NOMO-1 treated with dmso at 0.1 percent for 144 hours (cell line): ENCODE results near the gene UBAP2.
A peak's percentile ranks its signal among the peaks of the same experiment; 100 is the strongest.

ENCODE experiments used
- DNase-seq: peaks from one replicate; lab custom pipeline; 2025; ENCODE audit not compliant: unreplicated experiment; lab: John Stamatoyannopoulos, UW

UBAP2 gene

DNA sequence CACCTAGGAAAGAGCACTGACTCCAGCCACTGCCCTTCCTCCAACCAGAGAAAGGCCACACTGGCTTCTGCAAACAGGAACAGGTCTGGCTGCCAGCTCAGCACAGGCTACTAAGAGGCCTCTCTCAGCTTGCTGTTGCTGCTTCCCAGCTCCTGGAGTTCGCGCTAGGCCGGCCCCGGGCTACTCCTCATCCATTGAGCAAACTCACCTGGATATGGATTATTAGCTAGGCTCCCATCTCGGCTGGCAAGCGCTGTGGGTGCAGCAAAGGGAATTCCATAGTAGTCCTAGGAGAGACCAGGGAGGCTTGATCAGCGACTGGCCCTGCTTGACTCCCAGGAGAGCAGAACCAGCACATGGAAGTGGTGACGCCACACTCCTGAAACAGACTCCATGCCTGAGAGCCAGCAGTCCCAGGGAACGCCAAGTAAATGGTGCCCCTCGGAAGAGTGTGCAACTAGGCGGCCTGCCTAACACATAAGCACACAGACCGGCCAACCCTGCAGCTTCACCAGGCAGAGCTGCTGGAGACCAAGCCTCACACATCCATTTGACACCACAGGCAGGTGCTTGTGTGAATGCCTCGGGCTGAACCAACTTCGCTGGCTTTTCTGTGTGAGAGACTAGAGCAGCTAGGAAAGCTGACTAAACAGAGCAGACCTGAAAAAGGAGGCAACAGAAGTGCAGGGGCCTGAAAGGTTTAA, 124.5 kb downstream of the UBAP2 start:
- DNase-seq: no peak

DNA sequence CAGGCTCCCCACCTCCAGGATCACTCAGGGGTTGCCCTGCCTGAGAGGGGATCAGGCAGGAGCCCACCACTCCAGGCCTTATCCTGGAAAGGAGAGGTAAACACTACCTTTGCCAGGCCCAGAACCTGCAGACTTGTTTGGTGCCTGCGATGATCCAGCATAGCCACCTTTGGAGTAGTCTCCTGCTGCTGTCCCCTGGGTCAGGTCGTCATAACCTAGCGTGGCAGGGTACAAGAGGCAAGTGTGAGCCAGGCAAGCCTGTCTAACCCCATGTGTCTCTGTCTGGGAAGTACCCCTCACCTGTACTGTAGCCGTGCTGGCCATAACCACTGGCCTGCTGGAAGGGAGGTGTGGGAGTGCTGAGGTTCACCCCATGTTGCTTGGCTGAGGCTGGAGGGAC, 125.6 kb downstream of the UBAP2 start:
- no peak for DNase-seq

DNA sequence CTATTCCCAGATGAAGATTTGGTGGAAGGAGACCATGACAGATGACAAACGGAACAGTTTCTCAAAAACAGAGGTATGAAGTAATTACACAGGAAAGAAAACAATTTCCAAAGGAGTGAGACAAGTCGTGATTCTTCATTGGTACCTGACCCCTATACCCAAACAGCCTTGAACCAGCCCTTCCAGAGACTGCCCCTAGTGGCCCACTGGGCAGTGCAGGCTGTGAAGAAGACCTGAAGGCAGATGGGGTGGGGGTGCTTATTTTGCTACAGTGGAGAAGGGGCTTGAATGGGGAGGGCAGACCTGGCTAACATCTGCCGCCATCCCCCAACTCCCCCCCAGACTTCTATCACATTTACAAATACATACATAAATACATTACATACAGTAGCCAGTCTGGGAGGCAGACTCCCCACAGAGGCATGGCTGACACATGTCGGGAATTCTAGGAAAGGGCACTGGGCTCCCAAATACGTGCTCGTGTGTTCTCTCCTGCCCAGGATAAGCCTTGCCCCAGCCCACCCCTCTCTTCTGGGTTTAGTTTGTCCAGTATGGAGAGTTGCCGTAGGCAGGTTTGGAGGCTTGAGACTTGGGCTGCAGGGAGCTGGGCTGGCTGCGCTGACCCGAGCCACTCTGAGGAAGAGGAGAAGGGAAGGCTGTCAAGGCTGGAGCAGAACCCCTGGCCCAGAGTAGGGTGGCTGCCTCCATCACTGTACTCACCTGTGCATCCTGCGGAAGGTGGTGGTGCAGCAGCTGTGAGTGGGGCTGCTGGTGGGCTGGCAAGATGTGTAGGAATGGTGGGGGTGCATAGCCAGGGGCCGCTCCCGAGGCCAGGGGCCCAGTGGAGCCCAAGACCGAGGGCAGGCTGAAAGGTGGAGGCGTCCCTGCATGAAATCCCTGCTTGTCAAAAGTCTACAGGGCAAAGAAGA, 126.5 kb downstream of the UBAP2 start:
- peak; percentile 9 for DNase-seq

DNA sequence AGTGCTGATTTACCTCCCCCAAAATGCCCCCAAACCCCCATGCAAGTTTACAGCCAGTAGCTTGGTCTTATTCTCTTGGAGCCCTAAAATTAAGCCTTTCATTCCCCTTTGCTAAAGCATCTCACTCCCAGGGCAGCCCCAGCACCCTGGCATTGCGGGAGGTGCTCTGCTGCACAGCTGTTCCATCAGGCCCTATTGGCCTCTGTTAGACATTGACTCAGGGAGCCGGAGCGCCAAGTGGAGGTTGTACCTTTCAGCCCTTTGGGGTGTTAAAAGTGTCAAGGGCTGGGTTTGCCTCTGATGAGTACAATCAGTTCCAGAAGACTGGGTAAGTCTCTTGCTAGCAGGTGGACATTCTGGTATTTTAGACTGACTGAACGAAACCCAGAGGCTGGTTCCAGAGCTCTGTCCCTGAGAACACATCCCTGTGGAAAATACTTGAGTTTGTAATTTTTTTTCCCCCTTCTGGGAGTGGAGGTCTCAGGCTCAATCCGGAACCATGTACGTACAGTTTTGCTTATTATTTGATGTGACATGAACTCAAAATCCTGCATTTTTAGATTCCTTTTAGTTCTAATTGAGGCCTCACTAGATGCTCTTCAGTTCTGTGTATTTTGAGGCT, 129.3 kb downstream of the UBAP2 start:
- DNase-seq: no peak

DNA sequence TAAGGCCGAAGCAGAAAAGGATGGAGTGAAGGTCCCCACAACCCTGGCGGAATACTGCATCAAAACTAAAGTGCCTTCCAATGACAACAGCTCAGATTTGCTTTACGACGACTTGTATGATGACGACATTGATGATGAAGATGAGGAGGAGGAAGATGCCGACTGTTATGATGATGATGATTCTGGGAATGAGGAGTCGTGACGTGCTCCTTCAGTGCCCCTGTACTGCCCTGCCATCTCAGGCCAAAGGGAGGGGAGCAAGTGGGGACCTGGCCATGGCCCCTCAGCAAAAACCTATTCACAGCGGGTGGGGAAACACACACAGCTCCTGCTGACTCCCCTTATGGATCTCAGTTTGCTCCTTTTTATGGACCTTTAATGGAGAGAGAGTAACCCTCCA, 131.7 kb downstream of the UBAP2 start:
- no peak for DNase-seq

DNA sequence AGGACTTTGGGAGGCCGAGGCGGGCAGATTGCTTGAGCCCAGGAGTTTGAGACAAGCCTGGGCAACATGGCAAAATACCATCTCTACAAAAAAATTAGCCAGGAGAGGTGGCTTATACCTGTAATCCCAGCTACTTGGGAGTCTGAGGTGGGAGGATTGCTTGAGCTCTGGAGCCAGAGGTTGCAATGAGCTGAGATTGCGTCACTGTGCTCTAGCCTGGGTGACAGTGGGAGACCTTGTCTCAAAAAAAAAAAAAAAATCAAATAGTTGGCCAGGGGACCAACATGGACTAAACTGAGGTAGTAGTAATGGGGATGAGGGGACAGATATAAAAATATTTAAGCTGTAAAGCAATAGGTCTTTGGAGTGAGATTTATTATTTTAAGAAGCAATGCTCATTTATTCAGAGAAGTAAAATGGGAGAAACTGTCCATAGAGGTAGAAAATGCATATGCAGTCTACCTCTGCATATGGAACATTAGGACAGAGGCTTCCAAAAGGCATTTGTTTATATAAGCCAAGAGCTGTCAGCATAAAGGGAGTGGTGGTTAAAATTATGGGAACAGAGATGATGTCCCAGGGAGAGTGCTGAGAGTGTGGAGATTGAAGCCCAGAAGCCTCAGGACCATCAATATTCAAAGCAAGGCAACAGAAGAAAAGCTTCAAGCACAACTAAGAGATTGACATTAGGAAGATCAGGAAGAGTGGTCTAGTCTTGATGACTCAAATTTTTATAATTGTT, 133.6 kb downstream of the UBAP2 start:
- no peak for DNase-seq

DNA sequence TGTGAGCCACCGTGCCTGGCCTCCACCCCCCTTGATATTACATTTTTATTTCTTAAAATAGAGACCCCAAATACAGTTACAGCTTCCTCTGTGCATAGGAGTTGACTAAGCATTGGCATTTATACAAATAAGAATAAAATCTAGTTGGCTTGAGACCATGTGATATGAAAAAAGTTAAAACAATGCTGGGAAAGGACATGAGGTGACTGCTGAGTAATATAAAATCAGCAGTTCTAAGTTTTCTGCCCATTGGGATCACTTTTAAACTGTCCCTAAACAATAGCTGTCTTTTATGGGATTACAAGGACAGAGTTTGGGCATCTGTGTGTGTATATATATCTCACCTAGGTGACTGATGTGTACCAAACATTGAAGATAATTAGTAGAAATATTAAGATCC, 135.1 kb downstream of the UBAP2 start:
- DNase-seq: no peak

DNA sequence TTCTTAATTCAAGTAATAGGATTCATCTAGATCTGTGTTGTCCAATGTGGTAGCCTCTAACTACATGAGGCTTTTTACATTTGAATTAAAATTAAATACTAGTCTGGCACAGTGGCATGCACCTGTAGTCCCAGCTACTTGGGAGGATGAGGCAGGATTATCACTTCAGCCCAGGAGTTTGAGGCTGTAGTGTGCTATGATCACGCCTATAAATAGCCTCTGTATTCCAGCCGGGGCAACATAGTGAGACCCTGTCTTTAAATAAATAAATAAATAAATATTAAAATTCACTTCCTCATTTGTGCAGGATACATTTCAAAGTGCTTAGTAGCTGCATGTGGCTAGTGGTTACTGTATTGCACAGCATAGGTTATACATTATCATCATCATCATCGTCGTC, 139.9 kb downstream of the UBAP2 start:
- no peak for DNase-seq

DNA sequence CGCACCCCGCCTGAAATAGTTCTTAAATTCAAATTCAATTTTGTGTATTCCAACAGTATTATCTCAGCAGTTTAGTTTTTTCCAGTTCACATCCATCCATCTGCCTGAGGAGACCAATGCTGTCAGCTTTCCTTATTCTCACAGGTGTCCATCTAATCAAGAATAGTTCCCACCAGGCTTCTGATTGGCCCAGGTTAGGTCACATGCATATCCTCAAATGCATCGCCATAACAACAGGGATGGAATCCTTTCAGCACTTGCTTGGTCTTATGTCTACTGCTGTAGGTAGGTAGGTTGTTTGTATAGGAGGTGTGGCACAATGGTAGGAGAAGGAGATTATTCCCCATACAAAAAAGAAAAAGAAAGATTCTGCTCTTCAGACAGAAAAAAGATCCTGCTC, 140.6 kb downstream of the UBAP2 start:
- DNase-seq: no peak

DNA sequence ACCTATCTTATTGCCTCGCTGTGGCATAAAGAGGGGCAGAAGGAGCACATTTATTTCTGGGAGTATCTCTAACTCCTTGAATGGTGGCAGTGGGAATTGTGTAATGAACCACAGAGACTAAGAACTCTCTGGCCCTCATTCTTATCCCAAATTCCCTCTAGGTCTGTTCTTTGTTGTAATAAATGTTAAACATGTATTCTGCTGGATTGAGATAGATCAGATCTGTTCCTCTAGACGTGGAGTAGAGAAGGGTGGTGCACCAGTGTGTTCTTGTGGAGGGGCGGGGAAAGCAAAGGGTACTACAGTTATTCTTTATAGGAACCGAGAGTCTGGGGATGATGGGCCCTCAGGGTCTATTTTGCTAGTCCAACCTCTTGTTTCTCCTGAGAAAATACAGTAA, 141.3 kb downstream of the UBAP2 start:
- no peak for DNase-seq

DNA sequence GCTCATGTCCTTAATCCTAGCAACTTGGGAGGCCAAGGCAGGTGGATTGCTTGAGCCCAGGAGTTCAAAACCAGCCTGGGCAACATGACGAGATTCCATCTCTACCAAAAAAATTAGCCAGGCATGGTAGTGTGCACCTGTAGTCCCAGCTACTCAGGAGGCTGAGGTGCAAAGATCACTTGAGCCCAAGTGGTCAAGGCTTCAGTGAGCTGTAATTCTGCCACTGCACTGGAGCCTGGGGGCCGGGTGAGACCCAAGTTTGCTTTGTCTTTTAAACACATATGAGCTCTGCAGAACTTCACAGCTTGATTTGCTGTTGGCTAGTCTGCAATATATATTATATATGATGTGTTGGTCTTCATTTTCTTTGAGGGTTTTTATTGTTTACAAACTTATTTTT, 141.9 kb downstream of the UBAP2 start:
- no peak for DNase-seq

DNA sequence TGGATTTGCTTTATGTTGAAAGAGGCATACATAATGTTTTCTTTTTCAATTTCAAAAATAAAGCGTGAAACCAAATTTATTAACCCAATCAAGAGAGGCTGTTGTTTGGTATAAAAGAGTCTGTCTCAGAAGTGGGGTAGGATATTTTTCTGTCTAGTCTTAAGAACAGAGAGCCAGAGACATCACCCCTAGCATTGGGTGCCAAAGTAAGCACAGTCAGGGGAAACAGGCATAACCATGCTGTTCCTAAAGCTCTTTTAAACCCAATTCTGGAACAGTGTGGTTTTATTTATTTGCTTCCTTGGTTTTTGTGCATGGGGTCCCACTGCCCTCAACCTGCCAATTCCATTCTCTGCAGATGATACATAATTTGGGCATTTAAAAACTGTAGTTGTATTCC, 143.6 kb downstream of the UBAP2 start:
- no peak for DNase-seq

DNA sequence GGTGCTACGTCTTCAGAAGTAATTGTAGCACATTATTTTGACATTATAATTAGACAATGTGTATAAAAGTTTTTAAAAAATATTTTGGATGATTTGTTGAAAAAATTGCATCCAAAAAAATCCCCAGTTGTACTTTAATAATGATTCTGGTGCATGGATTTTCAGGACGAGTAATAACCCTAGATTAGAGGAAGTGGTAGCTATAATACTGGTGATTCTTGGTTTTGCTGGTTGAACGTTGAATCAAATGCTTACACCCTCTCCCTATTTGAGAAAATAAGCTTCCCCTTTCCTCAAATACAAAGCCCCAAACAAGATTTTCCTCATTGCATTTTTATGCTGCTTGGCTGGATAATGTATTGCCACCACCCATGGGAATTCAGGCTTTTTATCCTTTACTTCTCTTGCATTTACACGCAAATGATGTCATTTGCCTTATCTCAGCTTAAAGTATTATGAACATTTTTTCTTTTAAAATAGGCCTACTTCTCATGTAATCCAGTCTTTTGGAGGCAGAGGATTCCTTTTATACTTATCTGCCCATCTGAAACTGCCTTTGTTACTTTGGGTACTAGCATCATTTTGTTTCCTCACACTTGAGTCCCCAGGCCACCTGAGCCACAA, 145.4 kb downstream of the UBAP2 start:
- peak; percentile 21 for DNase-seq

DNA sequence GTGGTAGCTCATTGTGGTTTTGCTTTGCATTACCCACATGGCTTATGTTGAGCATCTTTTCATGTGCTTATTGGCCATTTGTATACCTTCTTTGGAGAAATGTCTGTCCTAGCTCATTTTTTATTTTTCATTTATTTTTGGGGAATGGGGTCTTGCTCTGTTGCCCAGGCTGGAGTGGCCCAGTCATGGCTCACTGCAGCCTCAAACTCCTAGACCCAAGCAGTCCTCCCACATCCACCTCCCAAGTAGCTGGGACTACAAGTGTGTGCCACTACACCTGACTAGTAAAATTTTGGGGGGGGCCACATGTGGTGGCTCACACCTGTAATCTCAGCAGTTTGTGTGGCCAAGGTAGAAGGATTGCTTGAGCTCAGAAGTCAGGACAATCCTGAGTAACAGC, 154.4 kb downstream of the UBAP2 start:
- no peak for DNase-seq

DNA sequence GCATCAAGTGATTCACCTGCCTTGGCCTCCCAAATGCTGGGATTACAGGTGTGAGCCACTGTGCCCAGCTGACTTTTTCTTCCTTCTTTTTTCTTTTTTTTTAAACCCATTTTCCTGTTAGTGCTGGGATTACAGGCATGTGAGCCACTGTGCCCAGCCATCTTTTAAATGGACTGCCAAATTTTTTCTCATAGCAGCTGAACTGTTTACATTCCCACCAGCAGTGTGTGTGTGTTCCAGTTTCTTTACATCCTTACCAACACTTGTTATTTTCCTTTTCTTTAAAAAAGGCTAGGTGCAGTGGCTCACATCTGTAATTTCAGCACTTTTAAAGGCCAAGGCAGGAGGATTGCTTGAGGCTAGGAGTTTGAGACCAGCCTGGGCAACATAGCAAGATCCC, 154.8 kb downstream of the UBAP2 start:
- DNase-seq: no peak

DNA sequence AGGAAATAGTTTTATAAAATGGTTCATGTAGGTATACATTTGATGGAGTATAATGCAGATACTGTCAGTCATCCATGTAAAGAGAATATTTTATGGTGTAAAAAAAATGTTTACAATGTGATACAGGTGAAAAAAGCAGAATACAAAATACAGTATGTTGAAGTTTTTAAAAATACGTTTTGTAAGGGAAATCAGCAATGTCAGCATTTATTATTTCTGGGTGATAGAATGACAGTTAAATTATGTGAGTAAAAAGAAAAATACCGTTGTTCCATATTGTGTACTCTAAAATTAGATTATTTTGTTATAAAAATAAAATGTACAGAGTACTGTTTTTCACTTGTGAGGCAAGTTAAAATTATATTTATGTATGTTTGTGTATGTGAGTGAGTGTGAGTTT, 162.7 kb downstream of the UBAP2 start:
- DNase-seq: no peak

DNA sequence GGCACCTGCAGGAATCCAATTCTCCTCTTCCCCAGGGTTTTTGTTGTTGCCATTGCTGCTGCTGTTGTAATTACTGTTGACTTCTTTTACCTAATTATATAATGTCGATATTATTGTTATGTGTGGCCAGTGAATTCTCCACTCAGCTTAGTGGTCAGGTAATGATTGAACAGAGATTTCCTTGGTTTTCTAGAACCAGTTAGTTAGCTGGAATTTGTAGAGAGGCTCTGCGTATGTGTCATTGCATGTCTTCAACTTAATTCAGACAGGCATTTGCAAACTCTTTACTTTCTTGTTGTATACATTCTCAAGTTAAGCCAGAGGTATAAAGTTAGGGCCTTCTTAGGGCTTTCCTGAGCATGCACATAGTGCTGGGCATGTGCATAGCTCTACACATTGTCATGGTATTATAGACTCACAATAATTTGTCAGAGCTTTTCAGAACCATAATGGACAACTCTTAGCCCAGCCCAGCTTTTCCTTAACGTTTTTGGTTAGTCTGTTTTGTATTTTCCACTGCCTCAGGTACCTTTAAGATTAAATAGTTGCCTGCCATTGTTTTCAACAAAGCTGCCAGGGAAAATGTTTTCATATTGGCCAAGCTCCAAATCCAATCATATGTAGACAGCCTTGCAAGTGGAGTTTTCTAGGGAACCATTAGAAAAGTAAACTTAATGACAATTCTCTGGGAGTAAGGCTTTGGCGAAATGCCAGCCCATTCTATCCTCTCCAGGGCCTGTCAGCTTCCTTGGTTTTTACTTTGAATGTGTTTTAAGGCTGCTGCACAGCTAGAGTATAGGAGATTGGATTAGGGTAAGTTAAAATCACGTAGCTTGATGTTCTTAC, 163.6 kb downstream of the UBAP2 start:
- DNase-seq: no peak

DNA sequence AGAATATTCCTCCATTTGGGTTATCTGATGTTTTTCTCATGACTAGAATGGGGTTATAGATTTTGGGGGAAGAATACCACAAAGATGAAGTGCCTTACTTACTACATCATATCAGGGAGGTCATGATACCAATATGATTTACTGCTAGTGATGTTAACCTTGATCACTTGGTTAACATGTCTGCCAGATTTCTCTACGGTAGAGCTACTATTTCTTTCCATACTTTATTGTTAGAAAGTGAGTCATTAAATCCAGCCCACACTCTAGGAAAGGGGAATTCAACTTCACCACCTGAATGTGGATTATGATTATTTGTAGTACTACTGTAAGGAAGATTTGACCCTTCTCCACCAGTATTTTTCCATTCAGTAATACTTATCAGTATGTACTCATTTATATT, 167.1 kb downstream of the UBAP2 start:
- DNase-seq: no peak

DNA sequence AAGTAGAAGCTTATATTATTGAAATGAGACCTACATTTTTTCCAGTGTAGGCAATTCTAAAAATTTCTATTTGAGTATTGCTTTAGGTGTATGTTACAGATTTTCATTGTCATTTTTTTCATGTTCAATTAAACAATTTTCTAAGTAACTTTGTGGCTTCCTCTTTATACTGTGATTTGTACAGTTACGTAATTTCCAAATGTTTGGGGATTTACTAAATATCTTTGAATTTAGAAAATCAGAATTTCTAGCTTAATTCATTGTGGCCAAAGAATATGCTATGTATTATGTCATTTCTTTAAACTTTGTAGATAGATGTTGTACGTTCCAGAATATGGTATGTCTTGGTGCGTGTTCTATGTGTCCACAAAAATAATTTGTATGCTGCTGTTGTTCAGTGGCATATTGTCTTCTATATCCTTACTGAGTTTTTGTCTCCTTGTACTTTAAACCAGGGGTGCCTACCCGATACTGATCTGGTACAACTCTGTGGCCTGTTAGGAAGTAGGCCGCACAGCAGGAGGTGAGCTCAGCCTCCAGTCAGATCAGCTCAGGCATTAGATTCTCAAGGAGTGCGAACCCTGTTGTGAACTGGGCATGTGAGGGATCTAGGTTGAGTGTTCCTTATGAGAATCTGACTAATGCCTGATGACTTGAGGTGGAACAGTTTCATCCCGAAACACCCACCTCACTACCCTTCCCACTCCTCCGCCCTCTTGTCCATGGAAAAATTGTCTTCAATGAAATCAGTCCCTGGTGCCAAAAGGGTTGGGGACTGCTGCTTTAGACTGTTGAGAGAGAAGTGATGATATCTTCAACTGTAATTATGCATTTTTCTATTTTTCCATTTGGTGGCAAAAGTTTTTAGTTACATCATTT, 168.2 kb downstream of the UBAP2 start:
- DNase-seq: no peak
